Muscle of arm (tissue), 12 donors: ENCODE results near the gene PRDM5. TPM values are rescaled to one million over a fixed set of nuclear protein-coding genes. Genes with fewer than 3 reads are reported as not detected.

Experiments used
- DNase-seq: peaks from one replicate; pipeline ENCODE4 v3.0.0-alpha.2; 2013
- polyA plus RNA-seq, 12 donors: library from polyadenylated mRNA; unstranded; fragments of 120-200 nt; gene quantifications; one replicate each; pipeline ENCODE4 v1.2.1, GENCODE V29; 2013; ENCODE audit not compliant: insufficient read length in 12 of 12

Gene PRDM5
- polyA plus RNA-seq, 12 donors = 8.8 to 14.7 (median 12.2) TPM; not detected in 1

GRCh38 chr4:120709991-120710390 is 212.5 kb downstream of the PRDM5 start:
- no peak for DNase-seq

GRCh38 chr4:120704538-120704937 is 218.0 kb downstream of the PRDM5 start:
- DNase-seq = peak; percentile 78

- DNase-seq = peak; percentile 65
Measured at GRCh38 chr4:120703908-120704307, 218.6 kb downstream of the PRDM5 start.

- DNase-seq = no peak
Measured at GRCh38 chr4:120699354-120699753, 223.2 kb downstream of the PRDM5 start.

- DNase-seq = peak; percentile 51
Measured at GRCh38 chr4:120694973-120695372, 227.6 kb downstream of the PRDM5 start.

GRCh38 chr4:120693816-120694215 is 228.7 kb downstream of the PRDM5 start:
- DNase-seq = no peak

GRCh38 chr4:120692964-120693363 is 229.6 kb downstream of the PRDM5 start:
- no peak for DNase-seq

GRCh38 chr4:120691536-120691935 is 231.0 kb downstream of the PRDM5 start:
- DNase-seq = no peak

- DNase-seq = no peak
Measured at GRCh38 chr4:120691106-120691505, 231.4 kb downstream of the PRDM5 start.

- DNase-seq = no peak
Measured at GRCh38 chr4:120688791-120689190, 233.7 kb downstream of the PRDM5 start.

- DNase-seq = no peak
Measured at GRCh38 chr4:120685756-120686278, 236.7 kb downstream of the PRDM5 start.

- DNase-seq = no peak
Measured at GRCh38 chr4:120683897-120684540, 238.5 kb downstream of the PRDM5 start.

GRCh38 chr4:120682981-120683380 is 239.5 kb downstream of the PRDM5 start:
- DNase-seq = no peak

GRCh38 chr4:120680647-120681228 is 241.8 kb downstream of the PRDM5 start:
- no peak for DNase-seq

GRCh38 chr4:120673696-120674095 is 248.8 kb downstream of the PRDM5 start:
- no peak for DNase-seq

- no peak for DNase-seq
Measured at GRCh38 chr4:120672558-120673147, 249.9 kb downstream of the PRDM5 start.

- DNase-seq = peak; percentile 75
Measured at GRCh38 chr4:120672076-120672475, 250.4 kb downstream of the PRDM5 start.

- no peak for DNase-seq
Measured at GRCh38 chr4:120671538-120671937, 251.0 kb downstream of the PRDM5 start.

GRCh38 chr4:120667102-120667501 is 255.4 kb downstream of the PRDM5 start:
- no peak for DNase-seq

- no peak for DNase-seq
Measured at GRCh38 chr4:120664851-120665250, 257.7 kb downstream of the PRDM5 start.

GRCh38 chr4:120659616-120660170 is 262.8 kb downstream of the PRDM5 start:
- DNase-seq = no peak

- no peak for DNase-seq
Measured at GRCh38 chr4:120658772-120659171, 263.8 kb downstream of the PRDM5 start.
